K562 (cell line): Measurements from ENCODE around the gene MID1IP1. TPM values are rescaled to one million over a fixed set of nuclear protein-coding genes. Genes with fewer than 3 reads are reported as not detected.

Source experiments
- ATAC-seq: fragments of 200-7000 bp; cut with Tn5 transposase; 3 replicates; pipeline ENCODE4 v1.9.1; 2020; ENCODE audit warnings: moderate library complexity
- BruUV-seq: library from RNA; stranded (reverse); fragments of 400-500 nt; replicated peaks from 2 replicates; lab custom pipeline; 2021; lab: Mats Ljungman, UMichigan
- CTCF ChIA-PET: fragments of 300-600 bp; formaldehyde crosslinking; extraction: SDS; loops from one replicate; lab custom pipeline; 2021; ENCODE audit warnings: low intra/inter-chr PET ratio; lab: Yijun Ruan, JAX
- POLR2A ChIA-PET: fragments of 300-600, 350-650 bp; sonication (Branson Sonifier 250); formaldehyde crosslinking; extraction: SDS; loops from one replicate; lab custom pipeline; 2021; ENCODE audit warnings: antibody characterized with exemption, inconsistent platforms; lab: Yijun Ruan, JAX
- DNase-seq, 4 experiments: peaks; one replicate each; pipeline versions ENCODE4 v3.0.0 to v3.0.0-alpha.2; 2011 to 2018; ENCODE audit warnings: low spot score in 3 of 4, mixed read lengths in 3 of 4; ENCODE audit errors: extremely low read depth in 1 of 4
- FAIRE-seq: peaks from 2 replicates; lab custom pipeline; 2011; peaks lifted over from hg19 to GRCh38; lab: Jason Lieb, UNC
- H2AFZ ChIP-seq: 2 replicates; pipeline ENCODE4 v1.6.0; 2011; ENCODE audit warnings: low read depth, low read length, control low read depth, inconsistent platforms
- H3K27ac ChIP-seq: fragments of 200-600 bp; 3 replicates; pipeline ENCODE4 v1.8.0; 2011; ENCODE audit warnings: low read depth, mild to moderate bottlenecking, control low read depth, inconsistent platforms, low read length, moderate library complexity, mixed read lengths; ENCODE audit errors: extremely low read depth
- H3K27me3 ChIP-seq, 2 experiments: fragments of 300-600 bp in 1 of 2; 2 replicates in 1 of 2; 3 replicates in 1 of 2; pipeline versions ENCODE4 v1.6.0 to v1.8.0; 2011; ENCODE audit warnings: inconsistent platforms in 2 of 2, low read length in 2 of 2, mild to moderate bottlenecking in 1 of 2, mixed read lengths in 1 of 2, moderate library complexity in 1 of 2; ENCODE audit not compliant: control insufficient read depth in 2 of 2, insufficient read depth in 2 of 2
- H3K36me3 ChIP-seq: fragments of 300-600 bp; 3 replicates; pipeline ENCODE4 v1.8.0; 2011; ENCODE audit warnings: mild to moderate bottlenecking, low read length, inconsistent platforms; ENCODE audit not compliant: control insufficient read depth, insufficient read depth
- H3K4me1 ChIP-seq, 2 experiments: fragments of 200-600 bp in 1 of 2; replicated peaks in 1 of 2; 2 replicates in 1 of 2; 3 replicates in 1 of 2; pipeline versions ENCODE4 v1.5.1 to v1.8.0; 2011; ENCODE audit warnings: inconsistent platforms in 2 of 2, low read length in 2 of 2, mild to moderate bottlenecking in 1 of 2, mixed read lengths in 1 of 2, moderate library complexity in 1 of 2; ENCODE audit not compliant: control insufficient read depth in 2 of 2, insufficient read depth in 2 of 2
- H3K4me2 ChIP-seq: 2 replicates; pipeline ENCODE4 v1.6.1; 2011; ENCODE audit warnings: low read length, control low read depth, inconsistent platforms, mixed read lengths; ENCODE audit not compliant: insufficient read depth
- H3K4me3 ChIP-seq: fragments of 200-600 bp; sonication (generic), shearing (Covaris generic); 2 replicates; pipeline ENCODE4 v1.5.1; 2016; ENCODE audit warnings: control low read depth, inconsistent platforms
- H3K79me2 ChIP-seq: fragments of 200-600 bp; 3 replicates; pipeline ENCODE4 v1.8.0; 2011; ENCODE audit warnings: low read length, inconsistent platforms; ENCODE audit not compliant: control insufficient read depth, insufficient read depth
- H3K9ac ChIP-seq, 2 experiments: 2 replicates each; pipeline versions ENCODE4 v1.6.0 to v1.6.1; 2011; ENCODE audit warnings: low read depth in 2 of 2, low read length in 2 of 2, control low read depth in 1 of 2, inconsistent platforms in 1 of 2, mild to moderate bottlenecking in 1 of 2, mixed read lengths in 1 of 2; ENCODE audit not compliant: insufficient read depth in 1 of 2
- H3K9me1 ChIP-seq: one replicate; pipeline ENCODE4 v1.6.0; 2011; ENCODE audit warnings: inconsistent platforms, mild to moderate bottlenecking, low read length, moderate library complexity; ENCODE audit not compliant: control insufficient read depth, insufficient read depth
- H3K9me3 ChIP-seq: replicated peaks from 2 replicates; pipeline ENCODE4 v1.5.1; 2011; ENCODE audit warnings: low read depth, low read length, inconsistent platforms; ENCODE audit not compliant: control insufficient read depth, insufficient read depth
- H4K20me1 ChIP-seq: replicated peaks from 2 replicates; pipeline ENCODE4 v1.6.1; 2011; ENCODE audit warnings: low read length, inconsistent platforms, mixed read lengths; ENCODE audit not compliant: control insufficient read depth, insufficient read depth
- ARID2 ChIP-seq: fragments of 450-650 bp; IDR thresholded peaks from 2 replicates; pipeline ENCODE4 v1.6.1; 2017; ENCODE audit warnings: antibody characterized with exemption, mild to moderate bottlenecking
- BDP1 ChIP-seq: IDR thresholded peaks from 3 replicates; pipeline ENCODE4 v1.6.1; 2011; ENCODE audit not compliant: insufficient read length, insufficient read depth
- CBX2 ChIP-seq: fragments of 200-600 bp; sonication (generic); IDR thresholded peaks from one replicate; pipeline ENCODE4 v1.6.1; 2012; ENCODE audit warnings: mild to moderate bottlenecking, low read length, inconsistent platforms; ENCODE audit not compliant: insufficient read depth, poor library complexity, severe bottlenecking
- EGR1 ChIP-seq: fragments of 450-650 bp; conservative IDR thresholded peaks from 2 replicates; pipeline ENCODE4 v1.6.1; 2017; ENCODE audit warnings: mild to moderate bottlenecking
- EZH2 ChIP-seq: IDR thresholded peaks from 2 replicates; pipeline ENCODE4 v1.6.1; 2012; ENCODE audit warnings: low read depth, mild to moderate bottlenecking, inconsistent platforms, low read length, borderline replicate concordance
- HNRNPUL1 ChIP-seq: fragments of 200-400 bp; formaldehyde crosslinking; IDR thresholded peaks from 2 replicates; pipeline ENCODE4 v1.6.1; 2017; ENCODE audit warnings: low read length
- KDM4B ChIP-seq, 2 experiments: fragments of 450-650 bp in 1 of 2; sonication (generic) in 1 of 2; IDR thresholded peaks; 2 replicates each; pipeline ENCODE4 v1.6.1; 2016 to 2017; ENCODE audit warnings: borderline replicate concordance in 2 of 2, antibody characterized with exemption in 1 of 2, low read depth in 1 of 2, mild to moderate bottlenecking in 1 of 2
- MLX ChIP-seq, 2 experiments: fragments of 450-650 bp in 1 of 2; sonication (generic) in 1 of 2; formaldehyde crosslinking; conservative IDR thresholded peaks; 2 replicates each; pipeline versions ENCODE4 v1.4.0 to v1.8.1; 2020 to 2022; ENCODE audit warnings: mild to moderate bottlenecking in 1 of 2, missing genetic modification reagents in 1 of 2
- MXI1 ChIP-seq: IDR thresholded peaks from 2 replicates; pipeline ENCODE4 v1.6.1; 2011; ENCODE audit warnings: low read depth, mild to moderate bottlenecking, improper control_type of control experiment, low read length
- RERE ChIP-seq: sonication (generic); formaldehyde crosslinking; IDR thresholded peaks from 2 replicates; pipeline ENCODE4 v1.8.0; 2023; ENCODE audit warnings: missing genetic modification reagents, mild to moderate bottlenecking, borderline replicate concordance
- SMC3 ChIP-seq: conservative IDR thresholded peaks from 2 replicates; pipeline ENCODE4 v1.6.1; 2011; ENCODE audit warnings: low read depth, low read length, improper control_type of control experiment; ENCODE audit not compliant: insufficient read depth
- TFAP4 ChIP-seq: sonication (generic); formaldehyde crosslinking; IDR thresholded peaks from 2 replicates; pipeline ENCODE4 v1.8.0; 2022; ENCODE audit warnings: missing genetic modification reagents, mild to moderate bottlenecking, moderate library complexity, borderline replicate concordance
- U2AF2 ChIP-seq: fragments of 200-400 bp; formaldehyde crosslinking; optimal IDR thresholded peaks from 2 replicates; pipeline ENCODE3; 2017; ENCODE audit warnings: low read depth, mild to moderate bottlenecking, low read length
- XRCC4 ChIP-seq: IDR thresholded peaks from one replicate; pipeline ENCODE4 v1.6.1; 2011; ENCODE audit not compliant: insufficient read depth, insufficient read length; ENCODE audit errors: extremely low read depth
- ZNF41 ChIP-seq: fragments of 250-450 bp; sonication (Bioruptor Pico); conservative IDR thresholded peaks from 2 replicates; pipeline ENCODE4 v1.4.0; 2020; ENCODE audit warnings: mild to moderate bottlenecking
- WGBS: fragments of 100-300 bp; shearing (Covaris generic); methylation state at CpG from one replicate; pipeline ENCODE4 v1.1.6; 2016; ENCODE audit warnings: low coverage, mixed read lengths; ENCODE audit not compliant: insufficient coverage; ENCODE audit errors: missing lambda C conversion rate; 5-methylcytosine and 5-hydroxymethylcytosine counted together
- in situ Hi-C: fragments of 300-500 bp; cut with MboI; formaldehyde crosslinking; loops from 4 replicates; pipeline ENCODE4 v1.15.0; 2018; ENCODE audit warnings: inconsistent platforms, mixed read lengths
- intact Hi-C: fragments of 100-400 bp; cut with micrococcal nuclease; formaldehyde crosslinking; loops from 2 replicates; pipeline ENCODE4 v1.14.2; 2022
- polyA plus RNA-seq, 8 experiments: library from polyadenylated mRNA; depleted of rRNA in 4 of 8; stranded (reverse) in 5 of 8; unstranded in 3 of 8; fragments of >200 nt; fragmentation: Nextera tagmentation in 2 of 8; fragmentation: Illumina TruSeq in 1 of 8; extraction: Ambion mirVana in 2 of 8; extraction: Trizol in 1 of 8; gene quantifications; 2 replicates each; pipeline versions ENCODE4 v1.2.1 to v1.2.3, GENCODE V29; 2011 to 2014; ENCODE audit warnings: inconsistent platforms in 1 of 8, missing spikeins in 1 of 8
- total RNA-seq, 7 experiments: library from RNA; depleted of rRNA in 6 of 7; stranded (reverse); fragments of >200 nt in 6 of 7; fragmentation: Illumina TruSeq in 2 of 7; extraction: Trizol in 2 of 7; gene quantifications; 2 replicates each; pipeline versions ENCODE4 v1.2.1 to v1.2.3, GENCODE V29; 2011 to 2021; ENCODE audit warnings: low replicate concordance in 1 of 7

The MID1IP1 gene
- total and polyA plus RNA-seq, 9 of the 15 experiments (the other 6 are each of a cell fraction or from before 2014, with no cell fraction given) = 0.51 to 102 (median 27.5) TPM

GRCh38 chrX:38824176-38824575 is 22.9 kb downstream of the MID1IP1 start (continued):
- no peak for TF ChIP-seq MLX (CRISPR knock-in tag; conservative IDR thresholded peaks at IDR 0.05)
- TF ChIP-seq XRCC4 = no peak
- TF ChIP-seq HNRNPUL1 = no peak
- no peak for TF ChIP-seq SMC3
- TF ChIP-seq, all 486 proteins: peak for 0

- POLR2A ChIA-PET = interaction anchor here (0.5 kb wide), 1 partner anchor 12 kb away, joined by 3 read pairs; no protein-coding TSS in a partner anchor
- no peaks in the 10 kb centered on the region for H3K27me3 ChIP-seq
- no TSS peak for BruUV-seq
- DNase-seq (no peak), FAIRE-seq (no peak), ATAC-seq (no peak)
- H2AFZ ChIP-seq = no peak overlapping the region
- H3K27ac ChIP-seq = no peak overlapping the region
- no peak overlapping the region for H3K9ac ChIP-seq
- intact Hi-C loops = no loop called here
- H3K9me3 ChIP-seq = no peaks in the 10 kb centered on the region
- WGBS = 18% methylated on average over 2 of the region's 2 CpGs
- in situ Hi-C loops = no loop called here
- no peaks in the 10 kb centered on the region for H3K9me1 ChIP-seq
- CTCF ChIA-PET = no interaction called here
- no peaks in the 10 kb centered on the region for H4K20me1 ChIP-seq
- no peaks in the 10 kb centered on the region for H3K36me3 ChIP-seq
- H3K4me1 ChIP-seq = no peaks in the 10 kb centered on the region
- no peak overlapping the region for H3K4me3 ChIP-seq
- H3K79me2 ChIP-seq = no peaks in the 10 kb centered on the region
- H3K4me2 ChIP-seq = no peak overlapping the region
- TF ChIP-seq EZH2 (no peak), MXI1 (no peak), CBX2 (no peak), BDP1 (no peak), RERE (CRISPR knock-in tag) (no peak), TFAP4 (CRISPR knock-in tag) (no peak), KDM4B (IDR thresholded peaks at IDR 0.05; ENCODE audit: borderline replicate concordance in 2 of 2, low read depth in 1 of 2) (no peak), EGR1 (no peak), ARID2 (no peak), ZNF41 (CRISPR knock-in tag) (no peak), U2AF2 (no peak)
Observed at GRCh38 chrX:38831949-38832348, 30.7 kb downstream of the MID1IP1 start.
